Mesenteric fat pad (tissue), 1 donor: ENCODE data around the gene F5. TPM values are rescaled to one million over a fixed set of nuclear protein-coding genes. Genes with fewer than 3 reads are reported as not detected.

Experiments used
- DNase-seq: peaks from one replicate; pipeline ENCODE4 v3.0.0-alpha.2; 2020; ENCODE audit warnings: low spot score
- long read RNA-seq: library from polyadenylated mRNA; unstranded; transcript quantifications from one replicate; pipeline ENCODE4 v2.0.0, GENCODE V29; 2020
- total RNA-seq: library from RNA; stranded (reverse); fragmentation: NEBNext Ultra II Directional; extraction: Animal tissue kit (Norgen Biotek cat#: 25700); gene quantifications from one replicate; pipeline ENCODE4 v1.2.1, GENCODE V29; 2021
- donor health status: DM: yes; HTN: yes; CAD: no.

Gene F5
- 3.8 TPM for total RNA-seq
- long read RNA-seq, partial matches to known transcripts: 4 of 4 reads
- long read RNA-seq, other reads (novel, unspliced or antisense): 0 of 4 reads

GRCh38 chr1:169586395-169587255 lies at the start of gene F5:
TSS of gene F5 (minus strand) at chr1:169586481. CDS start at chr1:169586386, 95 bp downstream.
- DNase-seq: peak; percentile 91

DNA sequence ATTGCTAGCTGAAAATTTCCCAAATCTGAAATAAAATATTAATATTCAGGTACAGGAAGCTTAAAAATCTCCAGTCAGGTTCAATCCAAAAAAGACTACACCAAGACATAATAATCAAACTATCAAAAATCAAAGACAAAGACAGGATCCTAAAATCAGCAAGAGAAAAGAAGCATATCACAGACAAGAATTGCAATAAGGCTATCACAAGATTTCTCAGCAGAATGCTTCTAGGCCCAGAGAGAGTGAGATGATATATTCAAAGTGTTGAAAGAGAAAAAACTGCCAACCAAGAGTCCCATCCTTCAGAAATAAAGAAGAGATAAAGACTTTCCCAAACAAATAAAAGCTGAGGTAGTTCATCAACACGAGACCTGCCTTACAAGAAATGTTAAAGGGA lies 48.6 kb upstream of the F5 start:
- no peak for DNase-seq

DNA sequence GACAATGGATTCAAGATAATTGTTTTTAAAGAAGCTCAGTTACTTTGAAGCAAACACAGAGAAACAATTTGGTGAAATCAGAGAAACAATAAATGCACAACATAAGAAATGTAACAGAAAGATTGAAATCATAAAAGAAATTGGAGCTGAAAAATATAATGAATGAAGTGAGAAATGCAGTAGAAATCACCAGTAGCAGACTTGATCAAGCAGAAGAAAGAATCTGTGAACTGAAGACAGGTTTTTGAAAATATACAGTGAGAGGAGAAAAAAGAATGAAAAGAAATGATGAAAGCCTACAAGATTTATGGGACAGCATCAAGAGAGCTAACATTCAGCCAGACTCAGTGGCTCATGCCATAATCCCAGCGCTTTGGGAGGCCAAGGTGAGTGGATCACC lies 47.9 kb upstream of the F5 start:
- DNase-seq: no peak

- no peak for DNase-seq
These were observed 45.0 kb upstream of the F5 start for GRCh38 chr1:169631249-169631648.

DNA sequence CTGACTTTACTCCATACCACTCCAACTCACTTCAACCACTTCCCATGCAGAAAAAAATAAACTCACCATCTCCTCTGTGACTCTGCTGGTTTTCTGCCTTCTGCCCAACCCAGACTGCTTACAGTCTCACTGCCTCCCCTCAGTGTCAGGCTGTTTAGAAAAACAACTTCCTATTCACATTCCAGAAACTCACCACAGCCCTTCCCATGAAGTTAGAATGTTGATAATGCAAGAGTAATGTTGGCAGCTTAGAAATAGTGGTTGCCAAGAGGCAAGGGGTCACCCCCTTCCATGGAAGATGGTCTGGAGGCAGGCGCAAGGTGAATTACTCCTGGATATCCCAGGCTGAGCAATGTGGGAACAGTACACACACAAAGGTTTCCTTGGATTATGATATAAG lies 43.7 kb upstream of the F5 start, which contains the start of gene SELP:
TSS of gene SELP (minus strand) at position 119 of the 400 bp plus-strand sequence. CDS start at position 69, 50 bp downstream.
- DNase-seq: no peak

DNA sequence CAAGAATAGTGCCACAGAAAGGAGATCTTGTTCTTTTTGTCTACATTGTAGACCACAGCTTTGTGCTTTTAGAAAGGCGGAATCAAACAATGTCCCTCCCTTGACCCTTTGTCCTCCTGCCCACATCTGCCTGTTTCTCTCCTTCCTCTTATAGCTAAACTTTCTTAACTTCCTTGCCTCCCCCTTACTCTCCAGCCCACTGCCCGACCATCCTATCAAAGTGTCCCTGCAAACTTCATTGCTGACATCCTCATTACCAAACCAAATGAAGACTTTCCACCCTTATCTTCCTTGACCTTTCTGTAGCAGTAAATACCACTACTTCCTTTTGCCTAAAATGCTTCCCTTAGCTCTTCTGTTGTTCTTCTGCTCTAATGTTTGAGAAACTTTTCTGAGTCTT lies 38.6 kb upstream of the F5 start:
- no peak for DNase-seq

- no peak for DNase-seq
These were observed 37.8 kb upstream of the F5 start for GRCh38 chr1:169624122-169624521.

- DNase-seq: no peak
These were observed 37.0 kb upstream of the F5 start for GRCh38 chr1:169623132-169623926.

GRCh38 chr1:169620565-169620964 lies 34.3 kb upstream of the F5 start:
- no peak for DNase-seq

DNA sequence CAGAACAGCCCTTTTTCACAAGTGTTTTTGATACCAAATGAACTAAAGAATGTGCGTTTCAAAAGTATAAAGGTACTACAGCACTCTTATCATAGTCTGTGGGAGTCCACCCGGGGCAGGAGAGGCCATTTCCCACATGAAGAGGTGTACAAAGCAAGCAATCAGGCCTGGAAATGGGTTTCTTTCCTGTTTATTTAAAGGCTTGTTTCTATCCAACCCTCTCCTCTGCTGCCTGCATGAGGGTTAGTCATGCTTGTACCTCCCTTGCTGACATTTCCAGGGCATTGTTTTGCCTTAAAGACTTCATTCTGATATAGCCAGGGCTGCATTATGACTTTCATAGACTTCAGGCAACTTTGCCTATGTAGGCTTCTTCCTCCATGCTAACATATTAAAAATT lies 32.1 kb upstream of the F5 start:
- no peak for DNase-seq

- no peak for DNase-seq
These were observed 29.5 kb upstream of the F5 start for GRCh38 chr1:169615803-169616202.

- no peak for DNase-seq
These were observed 24.6 kb upstream of the F5 start for GRCh38 chr1:169610858-169611257.

DNA sequence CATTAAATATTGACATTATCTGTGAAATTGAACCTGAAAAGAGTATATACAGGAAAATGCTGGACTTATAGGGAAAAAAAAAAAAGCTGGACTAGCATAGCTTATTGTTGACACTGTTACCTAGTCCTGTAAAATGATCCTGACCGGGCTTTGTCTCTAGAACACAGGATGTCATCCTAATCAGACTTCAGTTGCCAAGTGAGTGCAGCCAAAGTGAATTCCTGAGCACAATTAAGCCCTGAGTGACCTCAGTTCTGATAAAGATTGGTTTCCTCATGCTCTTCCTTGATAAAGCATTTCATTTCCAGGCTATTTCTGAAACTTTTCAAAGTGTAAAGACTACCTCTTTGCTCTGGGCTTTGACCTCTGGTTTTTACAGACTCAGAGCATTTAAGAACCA lies 23.8 kb upstream of the F5 start:
- no peak for DNase-seq

DNA sequence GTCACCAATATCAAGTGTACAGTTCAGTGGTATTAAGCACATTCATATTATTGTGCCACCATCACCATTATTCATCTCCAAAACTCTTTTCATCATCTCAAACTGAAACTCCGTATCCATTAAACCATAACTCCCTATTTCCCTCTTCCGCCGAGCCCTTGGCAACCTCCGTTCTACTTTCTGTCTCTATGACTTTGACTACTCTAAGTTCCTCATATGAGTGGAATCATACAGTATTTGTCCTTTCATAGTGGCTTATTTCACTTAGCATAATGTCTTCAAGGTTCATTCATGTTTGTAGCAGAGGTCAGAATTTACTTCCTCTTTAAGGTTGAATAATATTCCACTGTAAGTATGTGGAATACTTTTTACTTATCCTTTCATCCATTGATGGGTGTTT lies 21.9 kb upstream of the F5 start:
- DNase-seq: no peak

DNA sequence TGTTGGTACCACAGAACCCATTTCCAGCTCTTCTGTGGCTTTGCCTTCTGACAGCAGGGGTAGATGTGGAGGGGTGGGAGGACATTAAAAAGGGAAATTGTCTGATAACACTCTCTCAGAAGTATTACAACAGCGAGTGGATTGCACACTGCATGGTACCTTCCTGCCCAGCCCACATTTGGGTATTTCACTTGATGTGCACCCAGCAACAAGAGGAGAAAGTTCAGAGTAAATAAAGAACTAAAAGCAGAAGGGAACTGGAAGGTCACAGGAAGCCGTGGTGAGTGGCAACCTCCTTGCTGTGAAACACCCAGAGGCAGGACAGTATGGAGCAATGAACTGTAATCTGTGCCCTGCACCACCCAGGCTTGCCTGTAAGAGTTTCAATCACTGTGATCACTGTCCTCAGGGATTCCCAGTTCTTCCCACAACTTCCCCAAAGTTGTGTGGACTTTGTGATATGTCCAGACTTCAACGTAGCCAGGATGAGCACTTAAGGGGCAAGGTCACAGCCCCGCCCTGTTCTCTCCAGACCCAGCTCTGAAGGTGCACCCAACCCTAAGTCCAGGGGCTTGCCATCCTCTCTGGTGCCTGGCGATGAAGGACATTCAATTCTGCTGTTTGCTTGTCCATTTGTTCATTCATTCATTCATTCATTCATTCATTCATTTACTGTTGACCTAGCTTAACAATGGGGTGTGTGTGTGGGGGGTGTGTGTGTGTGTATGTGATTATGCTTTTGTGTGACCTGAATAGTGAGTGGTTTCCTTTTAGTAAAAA lies 18.7 kb upstream of the F5 start:
- no peak for DNase-seq

DNA sequence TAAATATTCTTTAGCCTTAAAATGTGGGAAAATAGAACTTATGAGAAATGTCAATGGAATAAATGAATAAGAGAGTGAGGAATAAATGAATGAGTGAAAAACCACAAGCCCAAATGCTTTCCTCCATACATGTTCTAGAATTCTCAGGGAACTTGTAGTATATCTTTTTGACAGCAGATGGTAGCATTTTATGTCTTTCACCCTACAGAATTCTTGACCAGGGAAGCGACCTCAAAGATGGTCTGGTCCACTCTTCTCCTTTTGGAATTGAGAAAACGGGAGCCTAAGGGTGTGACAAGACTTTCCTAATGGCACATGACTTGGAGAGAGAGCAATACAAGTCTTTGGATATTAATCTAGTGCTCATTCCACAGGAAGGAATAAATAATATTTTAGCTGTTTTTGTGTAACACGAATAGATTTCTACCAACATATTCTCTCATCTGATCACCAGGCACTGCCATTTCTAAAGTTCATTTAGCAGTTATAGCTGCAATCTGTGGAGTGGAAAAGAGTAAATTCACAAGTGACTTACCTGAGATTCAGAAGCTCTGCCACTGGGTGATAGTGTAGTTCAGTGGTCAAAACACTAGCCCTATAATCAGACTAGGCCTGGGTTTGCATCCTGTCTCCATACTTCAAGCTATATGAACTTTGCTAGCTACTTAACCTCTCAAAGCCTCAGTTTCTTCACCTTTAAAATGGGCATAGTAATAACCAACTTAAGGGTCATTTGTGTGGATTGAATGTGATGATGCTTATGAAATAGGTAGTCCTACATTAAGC lies 15.0 kb upstream of the F5 start:
- no peak for DNase-seq

DNA sequence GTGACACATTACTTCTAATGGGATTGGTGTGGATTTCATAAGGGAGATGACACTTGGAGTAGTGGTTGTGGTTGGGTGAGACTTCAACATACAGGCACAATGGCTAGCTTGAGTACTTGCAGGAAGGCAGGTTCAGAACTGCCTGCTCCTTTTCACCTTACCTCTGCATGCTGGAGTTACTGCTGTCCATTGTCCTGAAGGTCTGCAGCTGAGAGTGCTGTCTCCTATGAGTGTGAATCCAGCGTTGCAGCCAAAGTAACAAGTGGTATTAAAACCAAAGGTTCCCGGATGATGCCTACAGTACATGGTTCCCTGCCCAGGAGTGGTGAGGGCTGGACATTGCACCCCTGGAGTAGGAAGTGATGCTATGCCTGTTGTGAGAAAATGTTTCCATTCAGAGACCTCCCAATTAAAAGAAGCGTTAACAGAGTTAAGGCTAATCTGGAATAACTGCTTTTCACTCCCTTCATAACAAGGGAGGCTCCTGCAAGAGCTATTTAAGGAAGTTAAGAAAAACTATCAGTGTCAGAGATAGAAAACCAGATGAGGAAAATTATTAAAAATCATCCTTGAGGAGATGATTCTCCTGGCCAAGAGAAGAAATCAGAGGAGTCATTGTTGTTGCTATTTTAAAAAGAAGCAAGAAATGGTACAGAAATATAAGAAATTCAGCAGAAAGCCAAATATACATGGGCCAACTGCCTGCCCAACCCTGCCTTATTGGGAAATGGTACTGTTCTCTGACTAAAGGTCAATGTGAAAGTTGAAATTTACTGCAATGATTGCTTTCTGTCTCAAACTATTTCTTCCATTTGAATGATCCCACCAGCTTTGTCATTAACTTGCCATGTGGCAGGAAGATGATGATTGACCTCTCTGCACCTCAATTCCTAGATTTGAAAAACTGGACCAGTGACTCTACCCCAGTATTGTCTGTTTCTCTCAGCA lies 9.8 kb upstream of the F5 start:
- no peak for DNase-seq

DNA sequence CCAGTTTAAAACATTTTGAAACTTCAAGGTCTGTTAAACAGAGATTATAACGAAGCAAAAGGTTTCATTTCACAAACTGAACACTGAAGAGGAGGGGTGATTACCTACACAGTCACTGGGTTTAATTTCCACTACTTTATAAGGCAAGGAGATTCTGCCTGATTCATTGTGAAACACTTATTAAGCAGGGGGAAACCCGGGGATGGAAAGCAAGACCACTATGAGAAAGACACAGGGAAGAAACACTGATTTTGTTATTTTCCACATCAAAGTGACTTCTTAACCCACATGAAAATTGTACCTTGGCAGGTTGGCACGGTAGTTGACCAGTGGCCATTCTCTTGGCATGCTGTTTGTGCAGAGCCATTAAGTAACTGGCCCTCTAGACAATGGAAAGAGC lies 8.1 kb upstream of the F5 start:
- DNase-seq: no peak

DNA sequence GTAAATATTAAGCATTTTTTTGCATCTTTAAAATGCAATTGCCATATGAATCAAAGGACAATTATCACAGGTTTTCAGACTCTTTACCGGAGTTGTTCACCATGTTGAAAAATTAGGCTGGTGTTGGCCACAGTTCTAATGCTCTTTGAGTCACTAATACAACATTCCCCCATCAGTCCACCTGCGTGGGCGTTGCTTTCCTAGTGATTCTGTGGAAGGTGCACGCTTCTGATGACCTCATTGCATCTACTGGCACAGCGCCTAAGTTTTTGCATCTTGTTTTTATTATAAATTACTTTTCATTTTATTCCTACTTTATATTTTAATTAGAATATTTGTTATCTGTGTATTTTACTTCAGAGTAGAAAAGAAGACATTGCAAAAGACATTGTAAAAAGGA lies 4.7 kb upstream of the F5 start:
- no peak for DNase-seq
